Measurements from ENCODE around the gene MCU.

GRCh38 chr10:72883861-72884260 is 191.9 kb downstream of the MCU start:
- TF ChIP-seq EP300 (conservative IDR thresholded peaks at IDR 0.05; ENCODE audit: poor library complexity, severe bottlenecking) (no peak), CTCF (IDR thresholded peaks at IDR 0.05; ENCODE audit: poor library complexity, severe bottlenecking) (no peak), POLR2AphosphoS5 (IDR thresholded peaks at IDR 0.05) (no peak), EZH2 (IDR thresholded peaks at IDR 0.05; ENCODE audit: borderline replicate concordance, insufficient read depth, low read length, poor library complexity, severe bottlenecking) (no peak), MXI1 (conservative IDR thresholded peaks at IDR 0.05; ENCODE audit: poor library complexity, severe bottlenecking) (no peak), TAF1 (IDR thresholded peaks at IDR 0.05; ENCODE audit: low read depth) (no peak), RAD21 (conservative IDR thresholded peaks at IDR 0.05) (no peak), REST (IDR thresholded peaks at IDR 0.05; ENCODE audit: borderline replicate concordance) (no peak), SMC3 (conservative IDR thresholded peaks at IDR 0.05; ENCODE audit: poor library complexity) (no peak)

Measured in neural cell (in vitro differentiated cells).